SK-N-SH treated with all-trans-retinoic acid at 6 μM for 48 hours (cell line): ENCODE measurements around the gene MAP4K4.
A peak's percentile ranks its signal among the peaks of the same experiment; 100 is the strongest.

ENCODE experiments used
- ATAC-seq: fragments of 200-7000 bp; cut with Tn5 transposase; 3 replicates; pipeline ENCODE4 v1.9.1; 2020; ENCODE audit warnings: mild to moderate bottlenecking, moderate library complexity
- BACH2 ChIP-seq: fragments of 250-450 bp; sonication (Bioruptor Pico); IDR thresholded peaks from 2 replicates; pipeline ENCODE4 v1.9.0; 2021; ENCODE audit warnings: mild to moderate bottlenecking, borderline replicate concordance
- ESRRG ChIP-seq: fragments of 250-450 bp; sonication (Bioruptor Pico); IDR thresholded peaks from 2 replicates; pipeline ENCODE4 v1.6.1; 2021; ENCODE audit warnings: mild to moderate bottlenecking
- GLIS3 ChIP-seq: fragments of 250-450 bp; sonication (Bioruptor Pico); IDR thresholded peaks from 2 replicates; pipeline ENCODE4 v1.5.0; 2020; ENCODE audit warnings: mild to moderate bottlenecking, moderate library complexity
- ISL1 ChIP-seq: fragments of 250-450 bp; sonication (Bioruptor Pico); IDR thresholded peaks from 2 replicates; pipeline ENCODE4 v2.1.2; 2022; ENCODE audit warnings: mild to moderate bottlenecking, moderate library complexity
- OSR1 ChIP-seq: fragments of 250-450 bp; sonication (Bioruptor Pico); IDR thresholded peaks from 2 replicates; pipeline ENCODE4 v1.8.0; 2022; ENCODE audit warnings: moderate library complexity, mild to moderate bottlenecking, inconsistent platforms
- SNAI2 ChIP-seq: fragments of 250-450 bp; sonication (Bioruptor Pico); IDR thresholded peaks from 2 replicates; pipeline ENCODE4 v1.5.0; 2020; ENCODE audit warnings: mild to moderate bottlenecking, moderate library complexity
- TCF4 ChIP-seq: fragments of 250-450 bp; sonication (Bioruptor Pico); IDR thresholded peaks from 2 replicates; pipeline ENCODE4 v1.8.0; 2021; ENCODE audit warnings: mild to moderate bottlenecking, moderate library complexity, borderline replicate concordance
- TOX ChIP-seq: fragments of 250-450 bp; sonication (Bioruptor Pico); IDR thresholded peaks from 2 replicates; pipeline ENCODE4 v1.8.0; 2021; ENCODE audit warnings: mild to moderate bottlenecking, moderate library complexity, borderline replicate concordance
- ZC3H10 ChIP-seq: fragments of 250-450 bp; sonication (Bioruptor Pico); IDR thresholded peaks from 2 replicates; pipeline ENCODE4 v1.5.1; 2021; ENCODE audit warnings: mild to moderate bottlenecking, moderate library complexity
- ZNF565 ChIP-seq: fragments of 450-650 bp; formaldehyde crosslinking; conservative IDR thresholded peaks from 2 replicates; pipeline ENCODE4 v1.5.0; 2020; ENCODE audit warnings: low read depth, mild to moderate bottlenecking, moderate library complexity
- ZNF70 ChIP-seq: fragments of 450-650 bp; formaldehyde crosslinking; IDR thresholded peaks from 2 replicates; pipeline ENCODE4 v1.5.0; 2020; ENCODE audit warnings: mild to moderate bottlenecking, moderate library complexity
- ZNF8 ChIP-seq: fragments of 450-650 bp; formaldehyde crosslinking; IDR thresholded peaks from 2 replicates; pipeline ENCODE4 v1.5.0; 2020; ENCODE audit warnings: mild to moderate bottlenecking, moderate library complexity
- TF ChIP-seq, protein P1 (sequence below): fragments of 250-450 bp; sonication (Bioruptor Pico); IDR thresholded peaks from 2 replicates; pipeline ENCODE4 v1.8.0; 2021; ENCODE audit warnings: low read depth, mild to moderate bottlenecking, moderate library complexity, borderline replicate concordance
- TF ChIP-seq, protein P2 (sequence below): fragments of 250-450 bp; sonication (Bioruptor Pico); IDR thresholded peaks from 2 replicates; pipeline ENCODE4 v1.8.0; 2020; ENCODE audit warnings: mild to moderate bottlenecking, moderate library complexity, borderline replicate concordance
- TF ChIP-seq, protein P3 (sequence below): fragments of 250-450 bp; sonication (Bioruptor Pico); IDR thresholded peaks from 2 replicates; pipeline ENCODE4 v1.5.1; 2021; ENCODE audit warnings: mild to moderate bottlenecking, moderate library complexity
- TF ChIP-seq, protein P4 (sequence below): fragments of 250-450 bp; sonication (Bioruptor Pico); IDR thresholded peaks from 2 replicates; pipeline ENCODE4 v1.5.0; 2020; ENCODE audit warnings: mild to moderate bottlenecking, moderate library complexity
- TF ChIP-seq, protein P5 (sequence below): fragments of 250-450 bp; sonication (Bioruptor Pico); IDR thresholded peaks from 2 replicates; pipeline ENCODE4 v1.5.1; 2020; ENCODE audit warnings: low read depth, mild to moderate bottlenecking, moderate library complexity

The MAP4K4 gene

DNA sequence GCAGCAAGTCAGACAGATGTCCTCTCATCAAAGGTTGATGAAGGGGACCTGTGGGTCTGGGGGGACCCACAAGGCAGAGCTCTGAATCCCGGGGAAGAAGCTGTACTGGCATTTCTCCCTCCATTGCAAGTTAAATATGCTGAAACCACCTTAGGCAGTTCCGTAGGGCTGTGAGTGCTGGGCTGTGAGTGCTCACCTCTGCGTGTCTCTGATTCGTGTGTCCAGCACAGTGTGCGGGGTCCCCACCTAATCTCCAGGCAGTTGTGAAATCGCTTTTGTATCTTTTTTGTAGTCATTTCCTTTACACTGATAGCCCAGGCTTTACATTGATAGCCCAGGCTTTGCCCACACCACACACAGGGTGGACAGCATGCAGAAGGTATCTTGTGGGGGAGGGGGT, 80.6 kb downstream of the MAP4K4 start (continued):
- TF ChIP-seq, protein P1, sequence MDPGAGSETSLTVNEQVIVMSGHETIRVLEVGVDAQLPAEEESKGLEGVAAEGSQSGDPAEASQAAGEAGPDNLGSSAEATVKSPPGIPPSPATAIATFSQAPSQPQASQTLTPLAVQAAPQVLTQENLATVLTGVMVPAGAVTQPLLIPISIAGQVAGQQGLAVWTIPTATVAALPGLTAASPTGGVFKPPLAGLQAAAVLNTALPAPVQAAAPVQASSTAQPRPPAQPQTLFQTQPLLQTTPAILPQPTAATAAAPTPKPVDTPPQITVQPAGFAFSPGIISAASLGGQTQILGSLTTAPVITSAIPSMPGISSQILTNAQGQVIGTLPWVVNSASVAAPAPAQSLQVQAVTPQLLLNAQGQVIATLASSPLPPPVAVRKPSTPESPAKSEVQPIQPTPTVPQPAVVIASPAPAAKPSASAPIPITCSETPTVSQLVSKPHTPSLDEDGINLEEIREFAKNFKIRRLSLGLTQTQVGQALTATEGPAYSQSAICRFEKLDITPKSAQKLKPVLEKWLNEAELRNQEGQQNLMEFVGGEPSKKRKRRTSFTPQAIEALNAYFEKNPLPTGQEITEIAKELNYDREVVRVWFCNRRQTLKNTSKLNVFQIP (CRISPR knock-in tag), result no peak
- no peak for TF ChIP-seq ESRRG (CRISPR knock-in tag)

DNA sequence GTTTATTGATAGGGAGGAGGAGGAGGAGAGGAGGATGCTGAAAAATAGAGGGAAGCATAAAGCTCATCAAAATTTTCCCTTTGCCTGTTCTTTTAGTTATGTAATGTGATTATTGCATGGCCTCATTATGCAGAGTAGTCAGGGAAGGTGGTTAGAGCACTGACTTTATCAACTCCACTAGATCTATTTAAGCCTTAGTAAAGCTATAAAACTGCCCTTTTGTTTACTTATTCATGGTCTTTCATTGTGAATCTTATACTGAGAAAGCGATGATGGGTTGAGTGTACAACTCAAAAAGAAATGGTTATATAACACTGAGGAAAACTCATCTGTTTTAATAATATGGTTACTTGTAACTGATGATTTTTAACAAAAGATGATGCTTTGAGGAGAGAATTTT, 81.7 kb downstream of the MAP4K4 start:
- no peak for ATAC-seq
- TF ChIP-seq, protein P2, sequence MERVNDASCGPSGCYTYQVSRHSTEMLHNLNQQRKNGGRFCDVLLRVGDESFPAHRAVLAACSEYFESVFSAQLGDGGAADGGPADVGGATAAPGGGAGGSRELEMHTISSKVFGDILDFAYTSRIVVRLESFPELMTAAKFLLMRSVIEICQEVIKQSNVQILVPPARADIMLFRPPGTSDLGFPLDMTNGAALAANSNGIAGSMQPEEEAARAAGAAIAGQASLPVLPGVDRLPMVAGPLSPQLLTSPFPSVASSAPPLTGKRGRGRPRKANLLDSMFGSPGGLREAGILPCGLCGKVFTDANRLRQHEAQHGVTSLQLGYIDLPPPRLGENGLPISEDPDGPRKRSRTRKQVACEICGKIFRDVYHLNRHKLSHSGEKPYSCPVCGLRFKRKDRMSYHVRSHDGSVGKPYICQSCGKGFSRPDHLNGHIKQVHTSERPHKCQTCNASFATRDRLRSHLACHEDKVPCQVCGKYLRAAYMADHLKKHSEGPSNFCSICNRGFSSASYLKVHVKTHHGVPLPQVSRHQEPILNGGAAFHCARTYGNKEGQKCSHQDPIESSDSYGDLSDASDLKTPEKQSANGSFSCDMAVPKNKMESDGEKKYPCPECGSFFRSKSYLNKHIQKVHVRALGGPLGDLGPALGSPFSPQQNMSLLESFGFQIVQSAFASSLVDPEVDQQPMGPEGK, result no peak
- TF ChIP-seq ZC3H10 (no peak), ESRRG (CRISPR knock-in tag) (no peak), TCF4 (CRISPR knock-in tag) (no peak), ZNF70 (CRISPR knock-in tag) (no peak), OSR1 (CRISPR knock-in tag) (no peak), ISL1 (CRISPR knock-in tag) (no peak), BACH2 (CRISPR knock-in tag) (no peak), ZNF8 (CRISPR knock-in tag) (no peak), GLIS3 (no peak), ZNF565 (no peak)
- TF ChIP-seq, protein P3, sequence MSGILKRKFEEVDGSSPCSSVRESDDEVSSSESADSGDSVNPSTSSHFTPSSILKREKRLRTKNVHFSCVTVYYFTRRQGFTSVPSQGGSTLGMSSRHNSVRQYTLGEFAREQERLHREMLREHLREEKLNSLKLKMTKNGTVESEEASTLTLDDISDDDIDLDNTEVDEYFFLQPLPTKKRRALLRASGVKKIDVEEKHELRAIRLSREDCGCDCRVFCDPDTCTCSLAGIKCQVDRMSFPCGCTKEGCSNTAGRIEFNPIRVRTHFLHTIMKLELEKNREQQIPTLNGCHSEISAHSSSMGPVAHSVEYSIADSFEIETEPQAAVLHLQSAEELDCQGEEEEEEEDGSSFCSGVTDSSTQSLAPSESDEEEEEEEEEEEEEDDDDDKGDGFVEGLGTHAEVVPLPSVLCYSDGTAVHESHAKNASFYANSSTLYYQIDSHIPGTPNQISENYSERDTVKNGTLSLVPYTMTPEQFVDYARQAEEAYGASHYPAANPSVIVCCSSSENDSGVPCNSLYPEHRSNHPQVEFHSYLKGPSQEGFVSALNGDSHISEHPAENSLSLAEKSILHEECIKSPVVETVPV (CRISPR knock-in tag), result no peak

DNA sequence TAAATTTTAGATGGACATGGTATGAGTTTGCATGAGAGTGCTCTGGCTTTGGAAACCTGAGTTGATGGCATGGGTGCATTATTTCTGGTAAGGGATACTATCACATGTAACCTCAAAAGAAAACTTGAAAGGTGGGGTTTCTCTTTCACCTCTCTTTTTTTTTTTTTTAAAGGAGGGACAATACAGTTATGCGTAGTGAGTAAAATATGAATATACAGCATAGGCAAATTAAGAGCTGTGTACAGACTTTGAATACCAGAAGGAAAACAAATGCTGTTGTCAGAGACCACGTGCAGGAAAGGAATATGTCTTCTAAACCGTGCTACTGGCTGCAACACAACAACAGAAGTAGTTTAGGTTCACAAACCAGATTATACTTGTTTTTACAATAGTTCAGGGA, 82.1 kb downstream of the MAP4K4 start:
- no peak for ATAC-seq
- TF ChIP-seq TCF4 (CRISPR knock-in tag), result no peak
- TF ChIP-seq, protein P1 (CRISPR knock-in tag), result no peak

DNA sequence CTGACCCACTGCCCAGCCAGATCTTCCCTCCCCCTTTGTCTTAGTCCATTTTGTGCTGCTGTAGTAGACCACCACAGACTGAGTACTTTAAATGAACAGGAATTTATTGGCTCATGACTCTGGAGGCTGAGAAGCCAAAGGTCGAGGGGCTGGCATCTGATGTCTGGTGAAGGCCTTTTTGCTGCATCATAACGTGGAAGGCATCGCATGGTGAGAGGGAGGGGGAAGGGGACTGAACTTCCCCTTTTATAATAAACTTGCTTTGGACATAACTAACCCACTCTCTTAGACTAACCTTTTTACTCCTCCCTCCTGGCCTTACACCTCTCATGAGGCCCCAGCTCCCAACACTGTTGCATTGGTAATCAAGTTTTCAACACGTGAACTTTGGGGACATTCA, 83.8 kb downstream of the MAP4K4 start:
- TF ChIP-seq, protein P2, result no peak
- TF ChIP-seq TCF4 (CRISPR knock-in tag), result no peak
- TF ChIP-seq TOX (CRISPR knock-in tag), result no peak
- TF ChIP-seq ZNF565, result no peak
- no peak for ATAC-seq

DNA sequence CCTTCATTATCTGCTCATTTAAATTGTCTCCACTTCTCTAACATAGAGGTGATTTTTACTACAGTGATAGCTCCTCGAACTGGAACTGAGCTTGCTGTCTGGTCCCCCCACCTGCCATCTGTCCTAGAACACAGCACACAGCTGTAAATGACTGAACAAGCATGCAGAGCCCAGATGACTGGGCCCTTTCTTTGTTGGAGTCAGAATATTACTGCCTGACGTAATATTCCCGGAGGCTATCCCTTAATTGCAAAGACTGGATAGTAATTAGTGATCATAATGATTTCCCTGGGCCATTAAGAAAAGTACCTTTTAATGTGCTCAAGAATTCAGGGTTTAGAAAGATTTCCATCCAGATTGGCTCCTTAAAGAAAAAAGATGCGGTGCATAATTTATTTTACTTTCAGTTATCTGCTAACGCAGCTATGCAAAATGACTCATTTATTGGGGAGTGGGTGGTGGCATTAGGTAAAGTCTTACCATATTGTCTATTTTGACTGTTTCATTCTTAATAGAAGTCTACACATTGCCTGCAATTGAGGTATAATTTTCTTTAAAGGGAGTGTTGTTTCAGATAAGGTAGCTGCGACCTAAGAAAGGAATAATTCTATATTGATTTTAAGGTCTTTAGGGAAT, 84.4 kb downstream of the MAP4K4 start:
- no peak for ATAC-seq
- TF ChIP-seq, protein P4, sequence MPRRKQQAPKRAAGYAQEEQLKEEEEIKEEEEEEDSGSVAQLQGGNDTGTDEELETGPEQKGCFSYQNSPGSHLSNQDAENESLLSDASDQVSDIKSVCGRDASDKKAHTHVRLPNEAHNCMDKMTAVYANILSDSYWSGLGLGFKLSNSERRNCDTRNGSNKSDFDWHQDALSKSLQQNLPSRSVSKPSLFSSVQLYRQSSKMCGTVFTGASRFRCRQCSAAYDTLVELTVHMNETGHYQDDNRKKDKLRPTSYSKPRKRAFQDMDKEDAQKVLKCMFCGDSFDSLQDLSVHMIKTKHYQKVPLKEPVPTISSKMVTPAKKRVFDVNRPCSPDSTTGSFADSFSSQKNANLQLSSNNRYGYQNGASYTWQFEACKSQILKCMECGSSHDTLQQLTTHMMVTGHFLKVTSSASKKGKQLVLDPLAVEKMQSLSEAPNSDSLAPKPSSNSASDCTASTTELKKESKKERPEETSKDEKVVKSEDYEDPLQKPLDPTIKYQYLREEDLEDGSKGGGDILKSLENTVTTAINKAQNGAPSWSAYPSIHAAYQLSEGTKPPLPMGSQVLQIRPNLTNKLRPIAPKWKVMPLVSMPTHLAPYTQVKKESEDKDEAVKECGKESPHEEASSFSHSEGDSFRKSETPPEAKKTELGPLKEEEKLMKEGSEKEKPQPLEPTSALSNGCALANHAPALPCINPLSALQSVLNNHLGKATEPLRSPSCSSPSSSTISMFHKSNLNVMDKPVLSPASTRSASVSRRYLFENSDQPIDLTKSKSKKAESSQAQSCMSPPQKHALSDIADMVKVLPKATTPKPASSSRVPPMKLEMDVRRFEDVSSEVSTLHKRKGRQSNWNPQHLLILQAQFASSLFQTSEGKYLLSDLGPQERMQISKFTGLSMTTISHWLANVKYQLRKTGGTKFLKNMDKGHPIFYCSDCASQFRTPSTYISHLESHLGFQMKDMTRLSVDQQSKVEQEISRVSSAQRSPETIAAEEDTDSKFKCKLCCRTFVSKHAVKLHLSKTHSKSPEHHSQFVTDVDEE (CRISPR knock-in tag), result peak; percentile 37; the same call in 1 of the 2 replicates
- TF ChIP-seq OSR1 (CRISPR knock-in tag), result no peak
- no peak for TF ChIP-seq GLIS3
- TF ChIP-seq TCF4 (CRISPR knock-in tag), result no peak
- peak; percentile 66; the same call in 1 of the 2 replicates for TF ChIP-seq SNAI2 (CRISPR knock-in tag)
- peak; percentile 78 for TF ChIP-seq ISL1 (CRISPR knock-in tag)
- TF ChIP-seq, protein P5, sequence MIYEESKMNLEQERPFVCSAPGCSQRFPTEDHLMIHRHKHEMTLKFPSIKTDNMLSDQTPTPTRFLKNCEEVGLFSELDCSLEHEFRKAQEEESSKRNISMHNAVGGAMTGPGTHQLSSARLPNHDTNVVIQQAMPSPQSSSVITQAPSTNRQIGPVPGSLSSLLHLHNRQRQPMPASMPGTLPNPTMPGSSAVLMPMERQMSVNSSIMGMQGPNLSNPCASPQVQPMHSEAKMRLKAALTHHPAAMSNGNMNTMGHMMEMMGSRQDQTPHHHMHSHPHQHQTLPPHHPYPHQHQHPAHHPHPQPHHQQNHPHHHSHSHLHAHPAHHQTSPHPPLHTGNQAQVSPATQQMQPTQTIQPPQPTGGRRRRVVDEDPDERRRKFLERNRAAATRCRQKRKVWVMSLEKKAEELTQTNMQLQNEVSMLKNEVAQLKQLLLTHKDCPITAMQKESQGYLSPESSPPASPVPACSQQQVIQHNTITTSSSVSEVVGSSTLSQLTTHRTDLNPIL, result peak; percentile 42; the same call in 1 of the 2 replicates
